K562 (cell line): ENCODE results near the gene ARL8A. TPM values are rescaled to one million over a fixed set of nuclear protein-coding genes. Genes with fewer than 3 reads are reported as not detected.

Experiments
- ARID3A ChIP-seq: IDR thresholded peaks from 2 replicates; pipeline ENCODE4 v1.6.1; 2012; ENCODE audit warnings: low read depth, low read length, improper control_type of control experiment, borderline replicate concordance
- C11orf30 ChIP-seq: fragments of 450-650 bp; IDR thresholded peaks from 2 replicates; pipeline ENCODE4 v1.6.1; 2016; ENCODE audit warnings: low read depth, mild to moderate bottlenecking
- DEAF1 ChIP-seq: fragments of 450-650 bp; formaldehyde crosslinking; IDR thresholded peaks from 2 replicates; pipeline ENCODE4 v1.4.0; 2020; ENCODE audit warnings: mild to moderate bottlenecking, moderate library complexity
- EHMT2 ChIP-seq: fragments of 450-650 bp; IDR thresholded peaks from 2 replicates; pipeline ENCODE4 v1.6.1; 2018; ENCODE audit warnings: antibody characterized with exemption
- ETS2 ChIP-seq: IDR thresholded peaks from 2 replicates; pipeline ENCODE4 v1.6.1; 2016; ENCODE audit warnings: borderline replicate concordance, missing genetic modification characterization, mild to moderate bottlenecking, moderate library complexity, missing compliant biosample characterization; ENCODE audit not compliant: poor library complexity, severe bottlenecking
- HDAC6 ChIP-seq: IDR thresholded peaks from 2 replicates; pipeline ENCODE4 v1.6.1; 2012; ENCODE audit warnings: low read depth, mild to moderate bottlenecking, control low read depth, inconsistent platforms, low read length, moderate library complexity
- HOMEZ ChIP-seq: fragments of 250-450 bp; sonication (Bioruptor Pico); IDR thresholded peaks from 2 replicates; pipeline ENCODE4 v1.4.0; 2020; ENCODE audit warnings: mild to moderate bottlenecking, moderate library complexity
- KHSRP ChIP-seq: fragments of 450-650 bp; IDR thresholded peaks from 2 replicates; pipeline ENCODE4 v1.6.1; 2017
- MCM5 ChIP-seq: fragments of 450-650 bp; IDR thresholded peaks from 2 replicates; pipeline ENCODE4 v1.6.1; 2016; ENCODE audit warnings: low read depth
- MECOM ChIP-seq: fragments of 250-450 bp; sonication (Bioruptor Pico); IDR thresholded peaks from 2 replicates; pipeline ENCODE4 v1.8.0; 2022; ENCODE audit warnings: inconsistent platforms
- MED1 ChIP-seq: sonication (generic); formaldehyde crosslinking; IDR thresholded peaks from 2 replicates; pipeline ENCODE4 v1.8.1; 2023; ENCODE audit warnings: missing genetic modification reagents, borderline replicate concordance
- NBN ChIP-seq: fragments of 450-650 bp; IDR thresholded peaks from 2 replicates; pipeline ENCODE4 v1.6.1; 2016; ENCODE audit warnings: low read depth, mild to moderate bottlenecking
- NFE2L1 ChIP-seq: fragments of 450-650 bp; IDR thresholded peaks from 2 replicates; pipeline ENCODE4 v1.6.1; 2016; ENCODE audit warnings: missing genetic modification characterization, low read depth, mild to moderate bottlenecking, missing compliant biosample characterization, moderate library complexity, borderline replicate concordance
- PRMT5 ChIP-seq: sonication (generic); formaldehyde crosslinking; IDR thresholded peaks from 2 replicates; pipeline ENCODE4 v1.5.0; 2020; ENCODE audit warnings: missing genetic modification reagents
- RFX1 ChIP-seq: fragments of 450-650 bp; IDR thresholded peaks from 2 replicates; pipeline ENCODE4 v1.6.1; 2016; ENCODE audit warnings: mild to moderate bottlenecking, moderate library complexity
- RFX7 ChIP-seq: fragments of 250-450 bp; sonication (Bioruptor Pico); IDR thresholded peaks from 2 replicates; pipeline ENCODE4 v1.5.1; 2021; ENCODE audit warnings: mild to moderate bottlenecking
- SMC3 ChIP-seq: conservative IDR thresholded peaks from 2 replicates; pipeline ENCODE4 v1.6.1; 2011; ENCODE audit warnings: low read depth, low read length, improper control_type of control experiment; ENCODE audit not compliant: insufficient read depth
- U2AF1 ChIP-seq: fragments of 200-400 bp; formaldehyde crosslinking; optimal IDR thresholded peaks from 2 replicates; pipeline ENCODE3; 2017; ENCODE audit warnings: mild to moderate bottlenecking, low read depth, low read length, moderate library complexity
- XRCC4 ChIP-seq: IDR thresholded peaks from one replicate; pipeline ENCODE4 v1.6.1; 2011; ENCODE audit not compliant: insufficient read depth, insufficient read length; ENCODE audit errors: extremely low read depth
- ZBTB26 ChIP-seq: fragments of 450-650 bp; formaldehyde crosslinking; IDR thresholded peaks from 2 replicates; pipeline ENCODE4 v1.4.0; 2022; ENCODE audit warnings: missing genetic modification characterization
- ZFP1 ChIP-seq: fragments of 450-650 bp; formaldehyde crosslinking; IDR thresholded peaks from 2 replicates; pipeline ENCODE4 v1.4.0; 2020; ENCODE audit warnings: mild to moderate bottlenecking, mixed read lengths
- ZNF224 ChIP-seq: sonication (generic); formaldehyde crosslinking; IDR thresholded peaks from 2 replicates; pipeline ENCODE4 v1.8.0; 2022; ENCODE audit warnings: mild to moderate bottlenecking, missing genetic modification reagents
- ZNF263 ChIP-seq: sonication (generic); formaldehyde crosslinking; IDR thresholded peaks from 2 replicates; pipeline ENCODE4 v1.8.0; 2022; ENCODE audit warnings: mild to moderate bottlenecking, missing genetic modification reagents, borderline replicate concordance
- ZNF668 ChIP-seq: fragments of 250-450 bp; sonication (Bioruptor Pico); IDR thresholded peaks from 2 replicates; pipeline ENCODE4 v1.8.0; 2022; ENCODE audit warnings: mild to moderate bottlenecking, inconsistent platforms
- polyA plus RNA-seq, 8 experiments: library from polyadenylated mRNA; depleted of rRNA in 4 of 8; stranded (reverse) in 5 of 8; unstranded in 3 of 8; fragments of >200 nt; fragmentation: Nextera tagmentation in 2 of 8; fragmentation: Illumina TruSeq in 1 of 8; extraction: Ambion mirVana in 2 of 8; extraction: Trizol in 1 of 8; gene quantifications; 2 replicates each; pipeline versions ENCODE4 v1.2.1 to v1.2.3, GENCODE V29; 2011 to 2014; ENCODE audit warnings: inconsistent platforms in 1 of 8, missing spikeins in 1 of 8
- total RNA-seq, 7 experiments: library from RNA; depleted of rRNA in 6 of 7; stranded (reverse); fragments of >200 nt in 6 of 7; fragmentation: Illumina TruSeq in 2 of 7; extraction: Trizol in 2 of 7; gene quantifications; 2 replicates each; pipeline versions ENCODE4 v1.2.1 to v1.2.3, GENCODE V29; 2011 to 2021; ENCODE audit warnings: low replicate concordance in 1 of 7

ARL8A gene
- total and polyA plus RNA-seq, 9 of the 15 experiments (the other 6 are each of a cell fraction or from before 2014, with no cell fraction given), result 0.17 to 27.3 (median 15.6) TPM

GRCh38 chr1:202158810-202159533 is 14.4 kb upstream of the ARL8A start (continued):
- TF ChIP-seq DEAF1, result no peak
- no peak for TF ChIP-seq PRMT5 (CRISPR knock-in tag)
- TF ChIP-seq ZBTB26 (CRISPR knock-in tag), result no peak
- TF ChIP-seq ZNF263 (CRISPR knock-in tag), result 0 out of 2 replicates have a peak, but pooled peaks have one; percentile 52
- TF ChIP-seq RFX1, result no peak
- TF ChIP-seq SMC3, result no peak
- no peak for TF ChIP-seq HDAC6
- TF ChIP-seq HOMEZ (CRISPR knock-in tag), result no peak
- no peak for TF ChIP-seq EHMT2
- no peak for TF ChIP-seq MECOM
- TF ChIP-seq ETS2, result no peak
- no peak for TF ChIP-seq NBN
- no peak for TF ChIP-seq KHSRP
- no peak for TF ChIP-seq ARID3A
- TF ChIP-seq RFX7, result no peak
- 0 out of 2 replicates have a peak, but pooled peaks have one; percentile 55 for TF ChIP-seq ZNF224 (CRISPR knock-in tag)
- TF ChIP-seq MED1, result no peak
- no peak for TF ChIP-seq ZNF668 (CRISPR knock-in tag)
- no peak for TF ChIP-seq U2AF1
- no peak for TF ChIP-seq MCM5
- TF ChIP-seq XRCC4, result no peak
- no peak for TF ChIP-seq NFE2L1 (tag)
- no peak for TF ChIP-seq C11orf30
- no peak; the same call in 1 of the 2 replicates for TF ChIP-seq ZFP1 (CRISPR knock-in tag)
